Colonic mucosa (tissue), 4 donors: ENCODE results near the gene PLA2G4B. TPM values are rescaled to one million over a fixed set of nuclear protein-coding genes. Genes with fewer than 3 reads are reported as not detected.

ENCODE experiments used
- DNase-seq: peaks from one replicate; pipeline ENCODE4 v3.0.0-alpha.2; 2020
- H3K27ac ChIP-seq: fragments of 200-600 bp; one replicate; pipeline ENCODE4 v1.8.0; 2021
- H3K27me3 ChIP-seq: fragments of 200-600 bp; one replicate; pipeline ENCODE4 v1.8.0; 2021
- H3K36me3 ChIP-seq: fragments of 200-600 bp; one replicate; pipeline ENCODE4 v1.8.0; 2021
- H3K4me1 ChIP-seq: fragments of 200-600 bp; one replicate; pipeline ENCODE4 v1.8.0; 2021; ENCODE audit warnings: mild to moderate bottlenecking
- H3K4me3 ChIP-seq: fragments of 200-600 bp; one replicate; pipeline ENCODE4 v1.8.0; 2021
- H3K9ac ChIP-seq, 2 donors: one replicate each; pipeline ENCODE4 v1.7.0; 2013; ENCODE audit warnings: control low read depth in 2 of 2, low read depth in 2 of 2, low read length in 2 of 2
- H3K9me3 ChIP-seq: fragments of 200-600 bp; one replicate; pipeline ENCODE4 v1.8.0; 2021
- CTCF ChIP-seq: fragments of 200-600 bp; IDR thresholded peaks from one replicate; pipeline ENCODE4 v1.8.0; 2022; ENCODE audit warnings: antibody characterized with exemption, mild to moderate bottlenecking
- intact Hi-C: fragments of 100-400 bp; cut with DNase I; formaldehyde crosslinking; loops from one replicate; pipeline ENCODE4 v1.14.1; 2022
- total RNA-seq, 2 donors: library from RNA; stranded (reverse); fragmentation: NEBNext Ultra II Directional in 1 of 2; extraction: Animal tissue kit (Norgen Biotek cat#: 25700) in 1 of 2; gene quantifications; one replicate each; pipeline ENCODE4 v1.2.1, GENCODE V29; 2021
- donor health status: healthy.
- donor health status: DM: no; HTN: no; CAD: no.
- donor health status: DM: no; HTN: no; CAD: no.

The PLA2G4B gene
- total RNA-seq, 2 donors from 2014 or later, result 2.2 to 6.2 TPM

- Histone ChIP-seq H3K9me3 (no peaks in the 10 kb centered on the region), H3K36me3 (no peaks in the 10 kb centered on the region), H3K4me1 (no peaks in the 10 kb centered on the region), H3K27me3 (no peaks in the 10 kb centered on the region), H3K27ac (no peak overlapping the region), H3K9ac (no peak overlapping the region), H3K4me3 (no peak overlapping the region)
- no peak for DNase-seq
- intact Hi-C loops, result no loop called here
- no peak for TF ChIP-seq CTCF
Measured at GRCh38 chr15:41798607-41799487, 39.8 kb upstream of the PLA2G4B start.

- Histone ChIP-seq H3K27ac (no peak overlapping the region), H3K4me1 (no peaks in the 10 kb centered on the region), H3K36me3 (no peaks in the 10 kb centered on the region), H3K9ac (no peak overlapping the region), H3K9me3 (no peaks in the 10 kb centered on the region), H3K27me3 (no peaks in the 10 kb centered on the region), H3K4me3 (no peak overlapping the region)
- intact Hi-C loops, result no loop called here
- no peak for DNase-seq
- no peak for TF ChIP-seq CTCF
Measured at GRCh38 chr15:41799488-41799805, 39.2 kb upstream of the PLA2G4B start.

GRCh38 chr15:41801185-41801584 is 37.5 kb upstream of the PLA2G4B start:
- DNase-seq, result no peak
- Histone ChIP-seq H3K4me3 (no peak overlapping the region), H3K27ac (no peak overlapping the region), H3K9me3 (no peaks in the 10 kb centered on the region), H3K9ac (no peak overlapping the region), H3K4me1 (no peaks in the 10 kb centered on the region), H3K27me3 (no peaks in the 10 kb centered on the region), H3K36me3 (no peaks in the 10 kb centered on the region)
- no peak for TF ChIP-seq CTCF
- intact Hi-C loops, result no loop called here

GRCh38 chr15:41801850-41802455 is 36.7 kb upstream of the PLA2G4B start:
- TF ChIP-seq CTCF, result no peak
- intact Hi-C loops, result no loop called here
- H3K9ac ChIP-seq, result no peak overlapping the region
- H3K4me3 ChIP-seq, result no peak overlapping the region
- H3K27me3 ChIP-seq, result no peaks in the 10 kb centered on the region
- DNase-seq, result no peak
- no peaks in the 10 kb centered on the region for H3K9me3 ChIP-seq
- H3K27ac ChIP-seq, result no peak overlapping the region
- H3K4me1 ChIP-seq, result no peaks in the 10 kb centered on the region
- H3K36me3 ChIP-seq, result no peaks in the 10 kb centered on the region

- Histone ChIP-seq H3K4me3 (no peak overlapping the region), H3K9ac (no peak overlapping the region), H3K36me3 (no peaks in the 10 kb centered on the region), H3K27ac (no peak overlapping the region), H3K4me1 (no peaks in the 10 kb centered on the region), H3K27me3 (no peaks in the 10 kb centered on the region), H3K9me3 (no peaks in the 10 kb centered on the region)
- DNase-seq, result no peak
- intact Hi-C loops, result no loop called here
- TF ChIP-seq CTCF, result no peak
Measured at GRCh38 chr15:41804361-41804760, 34.3 kb upstream of the PLA2G4B start.
